Measurements from ENCODE around the gene LCE4A. TPM values are rescaled to one million over a fixed set of nuclear protein-coding genes. Genes with fewer than 3 reads are reported as not detected.
"Not testable (repeated sequence)": the region's sequence is repeated elsewhere in the genome, so short reads cannot be mapped to it uniquely, and the experiment has no call there.

Gene LCE4A, protein sequence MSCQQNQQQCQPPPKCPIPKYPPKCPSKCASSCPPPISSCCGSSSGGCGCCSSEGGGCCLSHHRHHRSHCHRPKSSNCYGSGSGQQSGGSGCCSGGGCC
- not detected for total RNA-seq
- polyA plus RNA-seq: not detected
- long read RNA-seq, donor 1: 0 reads
- long read RNA-seq, donor 2: 0 reads
- long read RNA-seq, donor 3: 0 reads
- long read RNA-seq, donor 4: 0 reads
- long read RNA-seq, donor 5: 0 reads
- long read RNA-seq, donor 6: 0 reads
- long read RNA-seq, donor 7: 0 reads
- long read RNA-seq, donor 8: 0 reads
- long read RNA-seq, donor 9: 0 reads
- long read RNA-seq, donor 10: 0 reads

DNA sequence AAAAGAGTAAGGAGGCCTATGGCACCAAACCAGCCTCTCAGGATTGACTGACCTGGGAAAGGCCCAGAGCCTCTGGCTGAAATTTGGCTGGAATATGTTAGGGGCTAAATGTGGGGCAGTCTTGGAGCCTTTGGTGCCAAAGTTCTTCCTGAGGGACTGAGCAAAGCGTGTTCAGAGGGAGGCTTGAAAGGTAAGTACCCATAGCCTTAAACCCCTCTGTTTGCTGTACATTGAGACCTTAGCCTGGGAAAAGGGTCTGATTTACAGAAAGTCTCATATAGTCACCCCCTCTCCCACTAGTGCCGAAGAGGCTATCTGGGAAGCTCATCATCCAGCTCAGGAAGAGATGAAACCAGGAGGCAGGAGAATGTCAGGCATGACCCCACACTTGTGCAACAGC, at the start of gene LCE4A:
Gene LCE4A (plus strand): TSS at position 301 of the 400 bp plus-strand sequence. CDS start 916 bp downstream, outside the sequence.
- Histone ChIP-seq H3K27me3 (ENCODE audit: control insufficient read depth in 2 of 2, insufficient read depth in 1 of 2, low read length in 1 of 2) (no peaks in the 10 kb centered on the region), H3K4me1 (ENCODE audit: control insufficient read depth in 2 of 2, insufficient read depth in 2 of 2, low read length in 2 of 2) (no peaks in the 10 kb centered on the region), H3K27ac (ENCODE audit: low read depth in 1 of 2, low read length in 1 of 2) (no peak within 1 kb of the TSS), H3K4me3 (ENCODE audit: low read length in 2 of 2) (no peak within 1 kb of the TSS), H3K9me3 (ENCODE audit: control insufficient read depth in 2 of 2, insufficient read depth in 1 of 2, low read length in 1 of 2) (no peaks in the 10 kb centered on the region), H3K36me3 (ENCODE audit: control insufficient read depth in 2 of 2, insufficient read depth in 2 of 2, low read length in 1 of 2) (no peaks in the 10 kb centered on the region)
- DNase-seq (ENCODE audit: low read depth in 6 of 9, low spot score in 9 of 9): no peak
- WGBS: 84% methylated on average over 2 of the region's 2 CpGs

DNA sequence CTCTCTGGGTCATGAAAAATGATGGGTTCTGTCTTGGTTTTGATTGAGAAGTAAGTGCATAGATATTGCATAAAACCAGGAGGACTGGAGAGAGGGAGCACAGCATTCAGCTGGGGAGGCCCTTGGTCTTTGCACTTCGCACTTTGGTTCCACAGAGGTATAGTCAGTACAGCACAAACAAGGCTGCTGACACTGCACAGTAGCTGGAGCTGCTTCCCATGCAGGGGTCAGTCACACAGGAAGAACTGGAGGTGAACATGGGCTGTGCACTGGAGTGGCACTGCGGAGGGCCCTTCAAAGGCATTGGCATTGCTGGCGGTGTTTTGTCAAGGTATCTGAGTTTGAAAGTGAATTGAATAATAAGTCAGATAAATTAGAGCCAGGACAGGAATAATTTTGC, 49.3 kb upstream of the LCE4A start:
- no peak overlapping the region for H3K4me3 ChIP-seq (ENCODE audit: low read length in 2 of 2)
- no peak overlapping the region for H3K27ac ChIP-seq (ENCODE audit: low read depth in 1 of 2, low read length in 1 of 2)
- no peaks in the 10 kb centered on the region for H3K9me3 ChIP-seq (ENCODE audit: control insufficient read depth in 2 of 2, insufficient read depth in 1 of 2, low read length in 1 of 2)
- H3K4me1 ChIP-seq (ENCODE audit: control insufficient read depth in 2 of 2, insufficient read depth in 2 of 2, low read length in 2 of 2): no peaks in the 10 kb centered on the region
- WGBS: 97% methylated on average over 3 of the region's 3 CpGs
- H3K36me3 ChIP-seq (ENCODE audit: control insufficient read depth in 2 of 2, insufficient read depth in 2 of 2, low read length in 1 of 2): no peaks in the 10 kb centered on the region
- no peaks in the 10 kb centered on the region for H3K27me3 ChIP-seq (ENCODE audit: control insufficient read depth in 2 of 2, insufficient read depth in 1 of 2, low read length in 1 of 2)
- DNase-seq (ENCODE audit: low read depth in 6 of 9, low spot score in 9 of 9): no peak

DNA sequence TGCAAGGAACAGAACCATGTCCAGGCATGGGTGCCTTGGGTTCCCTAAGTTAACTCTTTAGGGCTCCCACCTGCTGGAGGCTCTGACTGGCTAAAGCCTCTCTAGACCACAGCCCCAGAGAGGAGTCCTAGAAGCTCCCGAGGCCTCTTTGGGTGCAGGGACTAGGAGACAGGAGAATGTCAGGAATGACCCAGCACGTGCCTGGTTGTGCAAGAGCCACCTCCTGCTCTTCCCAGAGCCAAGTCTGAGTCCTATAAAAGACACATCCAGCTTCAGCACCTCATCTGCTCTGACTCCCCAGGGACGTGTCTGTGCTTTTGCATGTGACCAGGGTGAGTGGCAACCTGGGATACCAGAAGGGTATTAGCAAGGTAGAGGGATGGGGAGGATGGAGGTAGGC, 44.9 kb upstream of the LCE4A start, which contains the start of gene LCE2D:
Gene LCE2D (plus strand): TSS at position 283 of the 400 bp plus-strand sequence. CDS start 726 bp downstream, outside the sequence.
- no peaks in the 10 kb centered on the region for H3K27me3 ChIP-seq (ENCODE audit: control insufficient read depth in 2 of 2, insufficient read depth in 1 of 2, low read length in 1 of 2)
- H3K9me3 ChIP-seq (ENCODE audit: control insufficient read depth in 2 of 2, insufficient read depth in 1 of 2, low read length in 1 of 2): no peaks in the 10 kb centered on the region

DNA sequence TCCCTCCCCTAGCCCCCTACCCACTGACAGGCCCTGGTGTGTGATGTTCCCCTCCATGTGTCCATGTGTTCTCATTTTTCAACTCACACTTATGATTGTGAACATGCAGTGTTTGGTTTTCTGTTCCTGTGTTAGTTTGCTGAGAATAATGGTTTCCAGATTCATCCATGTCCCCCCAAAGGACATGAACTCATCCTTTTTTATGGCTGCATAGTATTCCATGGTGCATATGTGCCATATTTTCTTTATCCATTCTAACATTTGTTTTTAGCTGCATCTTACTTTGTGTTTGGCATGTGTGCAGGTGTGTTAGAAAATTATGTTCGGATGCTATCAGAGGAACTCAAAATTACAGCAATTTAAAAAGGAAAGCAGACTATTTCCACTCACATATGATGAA, 41.8 kb upstream of the LCE4A start:
- H3K36me3 ChIP-seq (ENCODE audit: control insufficient read depth in 2 of 2, insufficient read depth in 2 of 2, low read length in 1 of 2); DNase-seq (ENCODE audit: low read depth in 6 of 9, low spot score in 9 of 9); H3K27ac ChIP-seq (ENCODE audit: low read depth in 1 of 2, low read length in 1 of 2); H3K4me1 ChIP-seq (ENCODE audit: control insufficient read depth in 2 of 2, insufficient read depth in 2 of 2, low read length in 2 of 2); H3K4me3 ChIP-seq (ENCODE audit: low read length in 2 of 2); H3K27me3 ChIP-seq (ENCODE audit: control insufficient read depth in 2 of 2, insufficient read depth in 1 of 2, low read length in 1 of 2); H3K9me3 ChIP-seq (ENCODE audit: control insufficient read depth in 2 of 2, insufficient read depth in 1 of 2, low read length in 1 of 2): not testable (repeated sequence)
- 94% methylated on average over 1 of the region's 1 CpG for WGBS

More for the DNA sequence above, 44.9 kb upstream of the LCE4A start, which contains the start of gene LCE2D:
- Histone ChIP-seq H3K4me3 (ENCODE audit: low read length in 2 of 2) (no peak within 1 kb of the TSS), H3K4me1 (ENCODE audit: control insufficient read depth in 2 of 2, insufficient read depth in 2 of 2, low read length in 2 of 2) (no peaks in the 10 kb centered on the region), H3K27ac (ENCODE audit: low read depth in 1 of 2, low read length in 1 of 2) (no peak within 1 kb of the TSS), H3K36me3 (ENCODE audit: control insufficient read depth in 2 of 2, insufficient read depth in 2 of 2, low read length in 1 of 2) (no peaks in the 10 kb centered on the region)
- no peak for DNase-seq (ENCODE audit: low read depth in 6 of 9, low spot score in 9 of 9)
- WGBS: 75% methylated on average over 3 of the region's 3 CpGs

DNA sequence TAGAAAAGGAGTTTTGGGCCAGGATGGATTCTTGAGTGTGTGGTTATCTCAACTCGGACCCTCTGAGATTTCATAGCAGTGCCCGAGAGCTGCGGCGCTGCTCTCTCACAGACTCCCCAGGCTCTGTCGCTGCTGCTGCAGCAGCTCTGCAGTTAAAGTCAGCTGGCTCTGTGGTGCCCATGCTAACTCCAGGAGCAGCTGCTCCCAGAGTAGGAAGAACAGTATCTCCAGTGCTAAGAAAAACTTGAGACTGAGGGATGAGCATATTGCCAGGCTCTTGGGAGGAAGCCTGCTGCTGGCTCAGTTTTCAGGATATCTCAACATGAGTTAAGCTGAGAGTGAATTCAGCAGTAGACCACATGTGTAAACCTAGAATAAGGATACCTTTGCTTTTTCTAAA, 40.3 kb upstream of the LCE4A start:
- Histone ChIP-seq H3K27ac (ENCODE audit: low read depth in 1 of 2, low read length in 1 of 2) (no peak overlapping the region), H3K27me3 (ENCODE audit: control insufficient read depth in 2 of 2, insufficient read depth in 1 of 2, low read length in 1 of 2) (no peaks in the 10 kb centered on the region), H3K36me3 (ENCODE audit: control insufficient read depth in 2 of 2, insufficient read depth in 2 of 2, low read length in 1 of 2) (no peaks in the 10 kb centered on the region), H3K9me3 (ENCODE audit: control insufficient read depth in 2 of 2, insufficient read depth in 1 of 2, low read length in 1 of 2) (no peaks in the 10 kb centered on the region), H3K4me3 (ENCODE audit: low read length in 2 of 2) (no peak overlapping the region), H3K4me1 (ENCODE audit: control insufficient read depth in 2 of 2, insufficient read depth in 2 of 2, low read length in 2 of 2) (no peaks in the 10 kb centered on the region)
- WGBS: 86% methylated on average over 5 of the region's 5 CpGs
- no peak for DNase-seq (ENCODE audit: low read depth in 6 of 9, low spot score in 9 of 9)

DNA sequence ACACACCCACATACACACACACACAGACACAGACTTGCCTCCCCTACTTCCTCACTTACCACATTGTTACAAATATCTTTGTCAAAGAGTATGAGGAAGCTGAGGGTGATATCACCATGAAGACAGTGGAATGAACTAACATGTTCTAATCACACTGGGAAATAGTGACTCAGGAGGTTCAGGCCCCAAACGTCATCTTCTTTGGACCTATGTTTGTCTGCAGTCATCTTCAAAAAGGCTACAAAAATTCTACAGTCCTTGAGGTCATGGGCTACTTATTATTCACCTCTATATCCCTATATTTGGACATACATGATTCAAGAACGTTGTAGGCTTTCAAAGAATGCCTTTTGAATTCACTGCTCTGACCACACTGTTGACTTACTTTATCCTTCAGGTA, 34.9 kb upstream of the LCE4A start:
- WGBS: 63% methylated on average over 2 of the region's 2 CpGs
- no peak overlapping the region for H3K4me3 ChIP-seq (ENCODE audit: low read length in 2 of 2)
- no peaks in the 10 kb centered on the region for H3K36me3 ChIP-seq (ENCODE audit: control insufficient read depth in 2 of 2, insufficient read depth in 2 of 2, low read length in 1 of 2)
- no peaks in the 10 kb centered on the region for H3K9me3 ChIP-seq (ENCODE audit: control insufficient read depth in 2 of 2, insufficient read depth in 1 of 2, low read length in 1 of 2)
- H3K27me3 ChIP-seq (ENCODE audit: control insufficient read depth in 2 of 2, insufficient read depth in 1 of 2, low read length in 1 of 2): no peaks in the 10 kb centered on the region
- no peak overlapping the region for H3K27ac ChIP-seq (ENCODE audit: low read depth in 1 of 2, low read length in 1 of 2)
- H3K4me1 ChIP-seq (ENCODE audit: control insufficient read depth in 2 of 2, insufficient read depth in 2 of 2, low read length in 2 of 2): no peaks in the 10 kb centered on the region
- no peak for DNase-seq (ENCODE audit: low read depth in 6 of 9, low spot score in 9 of 9)

DNA sequence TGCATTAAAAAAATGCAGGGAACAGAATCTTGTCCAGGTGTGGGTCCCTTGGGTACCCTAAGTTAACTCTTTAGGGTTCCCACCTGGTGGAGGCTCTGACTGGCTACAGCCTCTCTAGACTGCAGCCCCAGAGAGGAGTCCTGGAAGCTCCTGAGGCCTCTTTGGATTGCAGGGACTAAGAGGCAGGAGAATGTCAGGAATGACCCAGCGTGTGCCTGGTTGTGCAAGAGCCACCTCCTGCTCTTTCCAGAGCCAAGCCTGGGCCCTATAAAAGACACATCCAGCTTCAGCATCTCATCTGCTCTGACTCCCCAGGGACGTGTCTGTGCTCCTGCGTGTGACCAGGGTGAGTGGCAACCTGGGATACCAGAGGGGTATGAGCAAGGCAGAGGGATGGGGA, 33.0 kb upstream of the LCE4A start, which contains the start of gene LCE2C:
Gene LCE2C (plus strand): TSS at position 297 of the 400 bp plus-strand sequence. CDS start 737 bp downstream, outside the sequence.
- not testable (repeated sequence) for H3K4me3 ChIP-seq (ENCODE audit: low read length in 2 of 2); H3K27me3 ChIP-seq (ENCODE audit: control insufficient read depth in 2 of 2, insufficient read depth in 1 of 2, low read length in 1 of 2); H3K9me3 ChIP-seq (ENCODE audit: control insufficient read depth in 2 of 2, insufficient read depth in 1 of 2, low read length in 1 of 2); H3K27ac ChIP-seq (ENCODE audit: low read depth in 1 of 2, low read length in 1 of 2); H3K4me1 ChIP-seq (ENCODE audit: control insufficient read depth in 2 of 2, insufficient read depth in 2 of 2, low read length in 2 of 2); H3K36me3 ChIP-seq (ENCODE audit: control insufficient read depth in 2 of 2, insufficient read depth in 2 of 2, low read length in 1 of 2); DNase-seq (ENCODE audit: low read depth in 6 of 9, low spot score in 9 of 9)
- WGBS: 85% methylated on average over 3 of the region's 3 CpGs

DNA sequence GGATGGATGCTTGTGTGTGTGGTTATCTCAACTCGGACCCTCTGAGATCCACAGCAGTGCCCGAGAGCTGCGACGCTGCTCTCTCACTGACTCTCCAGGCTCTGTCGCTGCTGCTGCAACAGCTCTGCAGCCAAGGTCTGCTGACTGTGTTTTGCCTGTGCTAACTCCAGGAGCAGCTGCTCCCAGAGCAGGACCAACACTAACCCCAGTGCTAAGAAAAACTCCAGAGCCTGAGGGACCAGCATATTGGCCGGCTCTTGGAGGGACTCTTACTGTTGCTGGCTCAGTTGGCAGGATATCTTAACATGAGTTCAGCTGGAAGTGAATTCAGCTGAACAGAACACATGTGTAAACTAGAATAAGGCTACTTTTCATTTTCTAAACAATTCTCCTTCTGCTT, 28.5 kb upstream of the LCE4A start:
- Histone ChIP-seq H3K4me3 (ENCODE audit: low read length in 2 of 2) (no peak overlapping the region), H3K27ac (ENCODE audit: low read depth in 1 of 2, low read length in 1 of 2) (no peak overlapping the region), H3K36me3 (ENCODE audit: control insufficient read depth in 2 of 2, insufficient read depth in 2 of 2, low read length in 1 of 2) (no peaks in the 10 kb centered on the region), H3K4me1 (ENCODE audit: control insufficient read depth in 2 of 2, insufficient read depth in 2 of 2, low read length in 2 of 2) (no peaks in the 10 kb centered on the region), H3K27me3 (ENCODE audit: control insufficient read depth in 2 of 2, insufficient read depth in 1 of 2, low read length in 1 of 2) (no peaks in the 10 kb centered on the region), H3K9me3 (ENCODE audit: control insufficient read depth in 2 of 2, insufficient read depth in 1 of 2, low read length in 1 of 2) (no peaks in the 10 kb centered on the region)
- no peak for DNase-seq (ENCODE audit: low read depth in 6 of 9, low spot score in 9 of 9)
- WGBS: 87% methylated on average over 6 of the region's 6 CpGs

DNA sequence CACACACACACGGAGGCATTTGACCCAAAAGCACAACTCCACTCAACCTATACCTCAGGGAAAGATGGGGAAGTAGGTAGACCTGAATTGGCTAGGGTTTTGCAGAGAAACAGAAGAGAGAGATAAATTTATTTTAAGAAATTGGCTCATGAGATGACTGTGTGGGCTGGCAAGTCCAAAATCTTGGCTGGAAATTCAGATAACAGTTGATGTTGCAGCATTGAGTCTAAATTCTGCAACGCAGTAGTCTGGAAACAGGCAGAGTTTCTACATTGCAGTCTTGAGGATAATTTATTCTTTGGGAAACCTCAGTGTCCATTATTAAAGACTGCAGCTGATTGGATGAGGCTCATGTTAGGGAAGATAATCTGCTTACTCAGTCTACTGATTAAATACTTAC, 26.3 kb upstream of the LCE4A start:
- WGBS: 71% methylated on average over 2 of the region's 2 CpGs
- Histone ChIP-seq H3K4me3 (ENCODE audit: low read length in 2 of 2) (no peak overlapping the region), H3K36me3 (ENCODE audit: control insufficient read depth in 2 of 2, insufficient read depth in 2 of 2, low read length in 1 of 2) (no peaks in the 10 kb centered on the region), H3K9me3 (ENCODE audit: control insufficient read depth in 2 of 2, insufficient read depth in 1 of 2, low read length in 1 of 2) (no peaks in the 10 kb centered on the region), H3K4me1 (ENCODE audit: control insufficient read depth in 2 of 2, insufficient read depth in 2 of 2, low read length in 2 of 2) (no peaks in the 10 kb centered on the region), H3K27ac (ENCODE audit: low read depth in 1 of 2, low read length in 1 of 2) (no peak overlapping the region), H3K27me3 (ENCODE audit: control insufficient read depth in 2 of 2, insufficient read depth in 1 of 2, low read length in 1 of 2) (no peaks in the 10 kb centered on the region)
- no peak for DNase-seq (ENCODE audit: low read depth in 6 of 9, low spot score in 9 of 9)
